GM23338 (cell line): Measurements from ENCODE around the gene HS1BP3.

ENCODE experiments used
- CTCF ChIP-seq, 2 experiments: fragments of 200-600 bp in 1 of 2; sonication (generic) in 1 of 2; conservative IDR thresholded peaks; 2 replicates each; pipeline versions ENCODE4 v1.5.1 to v1.6.1; 2016 to 2017; ENCODE audit warnings: antibody characterized with exemption in 2 of 2, low read depth in 2 of 2, mild to moderate bottlenecking in 2 of 2, moderate library complexity in 1 of 2
- EZH2 ChIP-seq: fragments of 200-600 bp; sonication (generic); IDR thresholded peaks from one replicate; pipeline ENCODE4 v1.8.0; 2017; ENCODE audit warnings: antibody characterized with exemption, mild to moderate bottlenecking, low read depth; ENCODE audit not compliant: unreplicated experiment
- EZH2phosphoT487 ChIP-seq: fragments of 200-600 bp; sonication (generic); IDR thresholded peaks from one replicate; pipeline ENCODE4 v1.8.1; 2018; ENCODE audit warnings: antibody characterized with exemption; ENCODE audit not compliant: unreplicated experiment
- POLR2AphosphoS5 ChIP-seq: IDR thresholded peaks from 2 replicates; pipeline ENCODE4 v1.6.1; 2016; ENCODE audit warnings: antibody characterized with exemption, low read depth

- TF ChIP-seq CTCF (conservative IDR thresholded peaks at IDR 0.05; ENCODE audit: low read depth in 2 of 2) (no peak), EZH2 (no peak), POLR2AphosphoS5 (no peak), EZH2phosphoT487 (no peak)
Measured at GRCh38 chr2:20596973-20597859, 53.7 kb downstream of the HS1BP3 start.
